HG02623 (cell line): Measurements from ENCODE around the gene HECTD4.
"Not testable (repeated sequence)": the region's sequence is repeated elsewhere in the genome, so short reads cannot be mapped to it uniquely, and the experiment has no call there.

Experiments used
- ATAC-seq: cut with Tn5 transposase; IDR thresholded peaks from one replicate; pipeline ENCODE4 v1.9.1; 2021; ENCODE audit warnings: moderate library complexity; ENCODE audit not compliant: unreplicated experiment

Gene HECTD4

GRCh38 chr12:112283546-112283945 lies 98.7 kb downstream of the HECTD4 start:
- ATAC-seq = no peak

- ATAC-seq = no peak
These were observed 99.3 kb downstream of the HECTD4 start for GRCh38 chr12:112282920-112283319.

GRCh38 chr12:112275836-112276235 lies 106.4 kb downstream of the HECTD4 start:
- ATAC-seq = no peak

- no peak for ATAC-seq
These were observed 107.0 kb downstream of the HECTD4 start for GRCh38 chr12:112275207-112275606.

GRCh38 chr12:112270673-112271072 lies 111.6 kb downstream of the HECTD4 start:
- ATAC-seq = no peak

GRCh38 chr12:112266473-112266872 lies 115.8 kb downstream of the HECTD4 start:
- ATAC-seq = no peak

GRCh38 chr12:112261559-112261958 lies 120.7 kb downstream of the HECTD4 start:
- ATAC-seq = no peak

GRCh38 chr12:112258926-112259325 lies 123.3 kb downstream of the HECTD4 start:
- no peak for ATAC-seq

- no peak for ATAC-seq
These were observed 125.5 kb downstream of the HECTD4 start for GRCh38 chr12:112256780-112257179.

- no peak for ATAC-seq
These were observed 130.0 kb downstream of the HECTD4 start for GRCh38 chr12:112252184-112252583.

- not testable (repeated sequence) for ATAC-seq
These were observed 137.3 kb downstream of the HECTD4 start for GRCh38 chr12:112244902-112245301.

- ATAC-seq = no peak
These were observed 138.7 kb downstream of the HECTD4 start for GRCh38 chr12:112243255-112244110.

- ATAC-seq = no peak
These were observed 141.1 kb downstream of the HECTD4 start for GRCh38 chr12:112241176-112241575.

- ATAC-seq = no peak
These were observed 142.3 kb downstream of the HECTD4 start for GRCh38 chr12:112239881-112240280.

- ATAC-seq = no peak
These were observed 143.2 kb downstream of the HECTD4 start for GRCh38 chr12:112239020-112239419.

GRCh38 chr12:112238441-112238840 lies 143.8 kb downstream of the HECTD4 start:
- ATAC-seq = no peak

GRCh38 chr12:112236786-112237185 lies 145.4 kb downstream of the HECTD4 start:
- ATAC-seq = no peak

GRCh38 chr12:112236386-112236785 lies 145.8 kb downstream of the HECTD4 start:
- ATAC-seq = no peak

- no peak for ATAC-seq
These were observed 147.9 kb downstream of the HECTD4 start for GRCh38 chr12:112234303-112234702.

- ATAC-seq = no peak
These were observed 149.0 kb downstream of the HECTD4 start for GRCh38 chr12:112233242-112233641.

GRCh38 chr12:112230136-112230535 lies 152.1 kb downstream of the HECTD4 start:
- ATAC-seq = no peak

- ATAC-seq = no peak
These were observed 155.5 kb downstream of the HECTD4 start for GRCh38 chr12:112226768-112227167.

GRCh38 chr12:112220628-112221027 lies 161.6 kb downstream of the HECTD4 start:
- ATAC-seq = not testable (repeated sequence)
